Adrenal gland (tissue), 5 donors: ENCODE measurements around the gene MRPL51.

Source experiments
- POLR2A ChIP-seq, 2 donors: fragments of 450-650 bp; IDR thresholded peaks; one replicate each; pipeline ENCODE4 v1.6.1; 2017; ENCODE audit warnings: antibody characterized with exemption in 2 of 2, mild to moderate bottlenecking in 2 of 2, moderate library complexity in 1 of 2
- TF ChIP-seq, protein P1 (sequence below), 6 experiments: fragments of 450-650 bp in 4 of 6; fragments of 200-600 bp in 2 of 6; sonication (generic) in 1 of 6; IDR thresholded peaks; 1 replicate in 5 of 6; 2 replicates in 1 of 6; pipeline versions ENCODE4 v1.5.1 to v1.8.0; 2016 to 2021; ENCODE audit warnings: antibody characterized with exemption in 6 of 6, mild to moderate bottlenecking in 2 of 6, moderate library complexity in 1 of 6
- donor health status: DM: no; HTN: no; CAD: no.

GRCh38 chr12:6532927-6533652 lies 40.0 kb upstream of the MRPL51 start:
- no peak for TF ChIP-seq POLR2A (IDR thresholded peaks at IDR 0.05)
- TF ChIP-seq, protein P1, sequence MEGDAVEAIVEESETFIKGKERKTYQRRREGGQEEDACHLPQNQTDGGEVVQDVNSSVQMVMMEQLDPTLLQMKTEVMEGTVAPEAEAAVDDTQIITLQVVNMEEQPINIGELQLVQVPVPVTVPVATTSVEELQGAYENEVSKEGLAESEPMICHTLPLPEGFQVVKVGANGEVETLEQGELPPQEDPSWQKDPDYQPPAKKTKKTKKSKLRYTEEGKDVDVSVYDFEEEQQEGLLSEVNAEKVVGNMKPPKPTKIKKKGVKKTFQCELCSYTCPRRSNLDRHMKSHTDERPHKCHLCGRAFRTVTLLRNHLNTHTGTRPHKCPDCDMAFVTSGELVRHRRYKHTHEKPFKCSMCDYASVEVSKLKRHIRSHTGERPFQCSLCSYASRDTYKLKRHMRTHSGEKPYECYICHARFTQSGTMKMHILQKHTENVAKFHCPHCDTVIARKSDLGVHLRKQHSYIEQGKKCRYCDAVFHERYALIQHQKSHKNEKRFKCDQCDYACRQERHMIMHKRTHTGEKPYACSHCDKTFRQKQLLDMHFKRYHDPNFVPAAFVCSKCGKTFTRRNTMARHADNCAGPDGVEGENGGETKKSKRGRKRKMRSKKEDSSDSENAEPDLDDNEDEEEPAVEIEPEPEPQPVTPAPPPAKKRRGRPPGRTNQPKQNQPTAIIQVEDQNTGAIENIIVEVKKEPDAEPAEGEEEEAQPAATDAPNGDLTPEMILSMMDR (IDR thresholded peaks at IDR 0.05), result no peak
